ENCODE data around the gene CCNY.

Gene CCNY

DNA sequence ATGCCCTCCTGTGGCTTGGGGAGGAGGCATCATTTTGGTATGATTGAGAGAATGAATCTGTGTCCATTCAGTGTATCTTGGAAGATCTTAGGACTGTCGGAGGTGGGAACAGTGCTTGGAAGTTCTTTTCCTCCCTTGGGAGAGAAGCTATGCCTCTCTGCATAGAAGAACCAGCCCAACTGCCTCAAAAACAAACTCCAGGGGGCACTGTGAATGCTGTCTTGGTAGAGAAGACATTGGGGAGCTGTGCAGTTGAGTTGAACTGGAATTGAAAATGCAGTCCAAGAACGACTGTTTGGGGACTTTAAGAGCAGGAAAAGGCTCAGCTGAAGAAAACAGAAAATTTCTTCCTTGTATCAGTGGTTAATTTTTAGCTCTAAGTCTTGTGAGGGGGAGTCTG is 263.9 kb downstream of the CCNY start:
- Histone ChIP-seq H3K27me3 (replicated peaks; ENCODE audit: insufficient read depth, low read length) (no peaks in the 10 kb centered on the region), H3K4me2 (ENCODE audit: low read depth, low read length) (no peak overlapping the region), H3K9me3 (replicated peaks; ENCODE audit: insufficient read depth, low read length) (no peaks in the 10 kb centered on the region), H3K9ac (ENCODE audit: low read length) (no peak overlapping the region), H3K4me1 (ENCODE audit: low read length) (no peaks in the 10 kb centered on the region), H3F3A (ENCODE audit: insufficient read depth, low read length) (no peaks in the 10 kb centered on the region), H3K36me3 (replicated peaks; ENCODE audit: insufficient read depth, low read length) (no peaks in the 10 kb centered on the region), H3K9me2 (replicated peaks; ENCODE audit: insufficient read depth, low read length) (no peaks in the 10 kb centered on the region), H4K20me1 (ENCODE audit: insufficient read depth, low read length) (no peaks in the 10 kb centered on the region), H3K79me2 (ENCODE audit: low read length) (no peaks in the 10 kb centered on the region), H3K4me3 (ENCODE audit: low read length) (no peak overlapping the region), H2AFZ (ENCODE audit: low read length) (no peak overlapping the region), H3K27ac (ENCODE audit: low read length) (no peak overlapping the region)
- DNase-seq: no peak
- TF ChIP-seq EZH2phosphoT487 (IDR thresholded peaks at IDR 0.05; ENCODE audit: low read length) (no peak), EZH2 (optimal IDR thresholded peaks at IDR 0.05; ENCODE audit: low read depth, low read length) (no peak)
- TF ChIP-seq, protein P1, sequence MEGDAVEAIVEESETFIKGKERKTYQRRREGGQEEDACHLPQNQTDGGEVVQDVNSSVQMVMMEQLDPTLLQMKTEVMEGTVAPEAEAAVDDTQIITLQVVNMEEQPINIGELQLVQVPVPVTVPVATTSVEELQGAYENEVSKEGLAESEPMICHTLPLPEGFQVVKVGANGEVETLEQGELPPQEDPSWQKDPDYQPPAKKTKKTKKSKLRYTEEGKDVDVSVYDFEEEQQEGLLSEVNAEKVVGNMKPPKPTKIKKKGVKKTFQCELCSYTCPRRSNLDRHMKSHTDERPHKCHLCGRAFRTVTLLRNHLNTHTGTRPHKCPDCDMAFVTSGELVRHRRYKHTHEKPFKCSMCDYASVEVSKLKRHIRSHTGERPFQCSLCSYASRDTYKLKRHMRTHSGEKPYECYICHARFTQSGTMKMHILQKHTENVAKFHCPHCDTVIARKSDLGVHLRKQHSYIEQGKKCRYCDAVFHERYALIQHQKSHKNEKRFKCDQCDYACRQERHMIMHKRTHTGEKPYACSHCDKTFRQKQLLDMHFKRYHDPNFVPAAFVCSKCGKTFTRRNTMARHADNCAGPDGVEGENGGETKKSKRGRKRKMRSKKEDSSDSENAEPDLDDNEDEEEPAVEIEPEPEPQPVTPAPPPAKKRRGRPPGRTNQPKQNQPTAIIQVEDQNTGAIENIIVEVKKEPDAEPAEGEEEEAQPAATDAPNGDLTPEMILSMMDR (IDR thresholded peaks at IDR 0.05; ENCODE audit: low read length): no peak

DNA sequence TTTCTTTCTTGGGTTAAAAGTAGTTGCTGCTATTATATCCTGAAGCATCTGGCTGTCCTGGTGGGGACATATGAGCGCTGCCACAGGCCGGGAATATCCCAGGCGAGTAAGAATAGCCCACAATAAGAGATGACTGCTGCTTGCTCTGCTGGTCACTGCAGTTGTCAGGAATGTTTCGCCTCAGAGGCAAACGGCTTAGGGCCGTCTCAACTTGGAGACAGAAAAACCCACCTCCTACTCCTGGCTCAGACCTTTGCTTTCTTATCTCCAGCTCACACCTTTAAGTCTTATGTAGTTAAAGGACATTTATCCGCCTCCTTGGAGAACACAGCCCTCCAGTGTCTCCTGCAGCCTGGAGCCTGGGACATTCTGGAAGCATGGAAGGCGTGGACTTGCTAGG is 268.9 kb downstream of the CCNY start, which contains the start of gene GJD4:
Gene GJD4, plus strand, starts transcription at position 151 of the 400 bp plus-strand sequence. Its CDS starts 227 bp downstream, at position 378.
- Histone ChIP-seq H3K9me2 (replicated peaks; ENCODE audit: insufficient read depth, low read length) (no peaks in the 10 kb centered on the region), H3K27me3 (replicated peaks; ENCODE audit: insufficient read depth, low read length) (no peaks in the 10 kb centered on the region), H4K20me1 (ENCODE audit: insufficient read depth, low read length) (no peaks in the 10 kb centered on the region), H3K79me2 (ENCODE audit: low read length) (no peaks in the 10 kb centered on the region), H3K4me2 (ENCODE audit: low read depth, low read length) (no peak within 1 kb of the TSS), H3K36me3 (replicated peaks; ENCODE audit: insufficient read depth, low read length) (no peaks in the 10 kb centered on the region), H3K9me3 (replicated peaks; ENCODE audit: insufficient read depth, low read length) (no peaks in the 10 kb centered on the region), H3K4me1 (ENCODE audit: low read length) (no peaks in the 10 kb centered on the region), H3K27ac (ENCODE audit: low read length) (no peak within 1 kb of the TSS), H2AFZ (ENCODE audit: low read length) (no peak within 1 kb of the TSS), H3K9ac (ENCODE audit: low read length) (no peak within 1 kb of the TSS), H3F3A (ENCODE audit: insufficient read depth, low read length) (no peaks in the 10 kb centered on the region), H3K4me3 (ENCODE audit: low read length) (no peak within 1 kb of the TSS)
- no peak for DNase-seq
- TF ChIP-seq EZH2phosphoT487 (IDR thresholded peaks at IDR 0.05; ENCODE audit: low read length) (no peak), EZH2 (optimal IDR thresholded peaks at IDR 0.05; ENCODE audit: low read depth, low read length) (no peak)
- TF ChIP-seq, protein P1 (IDR thresholded peaks at IDR 0.05; ENCODE audit: low read length): no peak

DNA sequence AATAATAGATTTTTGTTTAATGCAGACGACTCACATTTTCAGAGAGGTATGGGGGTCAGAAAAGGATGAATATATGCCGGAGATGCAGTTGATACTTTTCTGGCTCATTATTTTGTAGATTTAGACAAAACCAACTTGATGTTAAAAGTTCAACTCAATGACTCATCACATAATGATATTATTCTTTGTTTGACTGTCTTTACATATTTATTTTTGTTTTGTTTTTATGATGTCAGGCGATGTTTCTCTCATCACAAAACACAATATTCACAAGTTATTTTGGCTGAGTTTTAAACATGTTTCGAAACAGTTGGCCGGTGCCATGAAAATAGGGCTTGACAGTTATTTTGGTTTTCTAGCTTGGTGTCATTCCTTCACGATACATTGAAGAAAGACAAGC is 270.1 kb downstream of the CCNY start:
- DNase-seq: no peak
- no peaks in the 10 kb centered on the region for H3F3A ChIP-seq (ENCODE audit: insufficient read depth, low read length)
- H3K27ac ChIP-seq (ENCODE audit: low read length): no peak overlapping the region
- H3K9ac ChIP-seq (ENCODE audit: low read length): no peak overlapping the region
- no peaks in the 10 kb centered on the region for H3K36me3 ChIP-seq (replicated peaks; ENCODE audit: insufficient read depth, low read length)
- H3K4me3 ChIP-seq (ENCODE audit: low read length): no peak overlapping the region
- no peak for TF ChIP-seq EZH2 (optimal IDR thresholded peaks at IDR 0.05; ENCODE audit: low read depth, low read length)
- no peak for TF ChIP-seq EZH2phosphoT487 (IDR thresholded peaks at IDR 0.05; ENCODE audit: low read length)
- TF ChIP-seq, protein P1 (IDR thresholded peaks at IDR 0.05; ENCODE audit: low read length): no peak
- no peak overlapping the region for H3K4me2 ChIP-seq (ENCODE audit: low read depth, low read length)
- H3K27me3 ChIP-seq (replicated peaks; ENCODE audit: insufficient read depth, low read length): no peaks in the 10 kb centered on the region
- H3K79me2 ChIP-seq (ENCODE audit: low read length): no peaks in the 10 kb centered on the region
- H3K9me3 ChIP-seq (replicated peaks; ENCODE audit: insufficient read depth, low read length): no peaks in the 10 kb centered on the region
- no peaks in the 10 kb centered on the region for H3K4me1 ChIP-seq (ENCODE audit: low read length)
- H3K9me2 ChIP-seq (replicated peaks; ENCODE audit: insufficient read depth, low read length): no peaks in the 10 kb centered on the region
- H2AFZ ChIP-seq (ENCODE audit: low read length): no peak overlapping the region
- no peaks in the 10 kb centered on the region for H4K20me1 ChIP-seq (ENCODE audit: insufficient read depth, low read length)

Data from MM.1S (cell line).